ENCODE data around the gene TBCCD1.

- TF ChIP-seq CTCF (conservative IDR thresholded peaks at IDR 0.05): peak; percentile 90
- no peak for TF ChIP-seq ZFX (IDR thresholded peaks at IDR 0.05)
Observed at GRCh38 chr3:186540221-186540834, 26.8 kb downstream of the TBCCD1 start.

All from C4-2B (cell line).